Effector memory CD8-positive, alpha-beta T cell (primary cell): Measurements from ENCODE around the gene SLC5A8.

Experiments
- ATAC-seq: fragments of 150-1000 bp; cut with Tn5 transposase; replicated peaks from 2 replicates; pipeline ENCODE4 v1.10.0; 2021; ENCODE audit warnings: mild to moderate bottlenecking, moderate library complexity
- DNase-seq, 3 experiments: peaks; one replicate each; pipeline ENCODE4 v3.0.0; 2021
- H3K27ac Mint-ChIP-seq, 2 donors: one replicate each; pipeline ENCODE4 v1.8.0; 2022; ENCODE audit warnings: mild to moderate bottlenecking in 2 of 2, mixed read lengths in 2 of 2, moderate library complexity in 2 of 2
- H3K27me3 Mint-ChIP-seq, 2 donors: one replicate each; pipeline ENCODE4 v1.8.0; 2022; ENCODE audit warnings: mixed read lengths in 2 of 2
- H3K36me3 Mint-ChIP-seq: one replicate; pipeline ENCODE4 v1.8.0; 2022; ENCODE audit warnings: mild to moderate bottlenecking, moderate library complexity, mixed read lengths; ENCODE audit not compliant: insufficient read depth
- H3K4me1 Mint-ChIP-seq, 2 donors: one replicate each; pipeline ENCODE4 v1.8.0; 2022; ENCODE audit warnings: low read depth in 2 of 2, mixed read lengths in 2 of 2
- H3K4me3 Mint-ChIP-seq, 2 donors: one replicate each; pipeline ENCODE4 v1.8.0; 2022; ENCODE audit warnings: mild to moderate bottlenecking in 2 of 2, mixed read lengths in 2 of 2, moderate library complexity in 2 of 2
- H3K9me3 Mint-ChIP-seq, 2 donors: one replicate each; pipeline ENCODE4 v1.8.0; 2022; ENCODE audit warnings: mixed read lengths in 2 of 2

The SLC5A8 gene

DNA sequence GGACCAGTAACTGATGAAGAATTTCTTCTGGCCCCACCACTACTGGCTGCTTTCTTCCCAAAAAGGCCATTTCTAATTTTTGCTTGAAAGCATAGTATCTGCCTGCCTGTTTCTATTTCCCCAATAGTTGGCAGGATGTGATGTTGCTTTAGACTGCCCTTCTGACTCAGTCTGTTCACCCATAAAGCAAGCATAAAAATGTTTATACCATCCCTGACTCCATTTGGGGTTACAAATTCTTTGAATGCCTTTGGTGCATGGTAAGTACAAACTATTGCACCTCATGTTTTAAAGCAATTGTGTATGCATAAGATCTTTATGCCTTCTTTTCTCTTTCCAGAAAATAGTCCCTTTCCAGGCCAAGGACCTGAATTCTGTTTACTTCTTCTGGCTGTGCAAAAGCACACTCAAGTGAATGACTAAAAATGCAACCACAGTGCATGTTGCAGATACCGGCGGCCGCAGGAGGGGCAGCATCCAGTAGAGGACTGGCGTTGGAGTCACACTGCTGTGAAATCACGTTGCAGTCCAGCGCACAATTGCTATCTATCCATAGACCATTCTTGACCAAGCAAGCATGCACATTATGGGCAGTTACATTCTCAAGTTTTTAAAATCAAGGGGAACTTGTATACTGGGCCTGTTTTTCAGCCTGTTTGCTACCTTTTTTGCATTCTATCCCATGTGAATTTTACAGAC, 82.4 kb downstream of the SLC5A8 start:
- Mint-ChIP-seq H3K27me3 (peaks cover 0 to 9% of the 10 kb centered on the region in 2 donors), H3K9me3 (peaks cover 0 to 3% of the 10 kb centered on the region in 2 donors), H3K27ac (peak overlapping the region in 1 of 2 donors; percentile 65), H3K4me1 (no peaks in the 10 kb centered on the region), H3K36me3 (peaks cover 2% of the 10 kb centered on the region), H3K4me3 (no peak overlapping the region)
- DNase-seq (no peak), ATAC-seq (no peak)

DNA sequence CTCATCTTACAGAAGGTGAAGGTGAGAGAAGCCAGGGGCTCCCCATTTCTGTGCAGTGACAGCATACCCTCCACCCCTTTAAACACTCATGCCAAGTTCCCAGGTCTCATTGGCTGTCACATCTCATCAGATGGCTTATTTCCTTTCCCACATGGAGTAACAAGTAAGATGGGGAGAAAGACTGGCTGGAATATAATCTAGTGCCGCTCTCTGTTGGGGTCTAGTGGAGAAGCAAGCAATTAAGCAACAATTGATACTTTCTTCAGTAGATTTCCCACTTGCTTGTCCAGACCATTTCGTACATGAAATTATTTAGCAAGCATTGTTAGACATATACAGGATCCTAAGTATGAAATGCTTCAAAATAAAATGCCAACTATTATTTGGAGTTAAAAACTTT, 92.2 kb downstream of the SLC5A8 start:
- no peaks in the 10 kb centered on the region for H3K27me3 Mint-ChIP-seq
- ATAC-seq (no peak), DNase-seq (no peak)
- H3K36me3 Mint-ChIP-seq: no peaks in the 10 kb centered on the region
- peaks cover 3 to 9% of the 10 kb centered on the region in 2 donors for H3K9me3 Mint-ChIP-seq
- H3K4me3 Mint-ChIP-seq: no peak overlapping the region
- H3K4me1 Mint-ChIP-seq: no peaks in the 10 kb centered on the region
- H3K27ac Mint-ChIP-seq: no peak overlapping the region

DNA sequence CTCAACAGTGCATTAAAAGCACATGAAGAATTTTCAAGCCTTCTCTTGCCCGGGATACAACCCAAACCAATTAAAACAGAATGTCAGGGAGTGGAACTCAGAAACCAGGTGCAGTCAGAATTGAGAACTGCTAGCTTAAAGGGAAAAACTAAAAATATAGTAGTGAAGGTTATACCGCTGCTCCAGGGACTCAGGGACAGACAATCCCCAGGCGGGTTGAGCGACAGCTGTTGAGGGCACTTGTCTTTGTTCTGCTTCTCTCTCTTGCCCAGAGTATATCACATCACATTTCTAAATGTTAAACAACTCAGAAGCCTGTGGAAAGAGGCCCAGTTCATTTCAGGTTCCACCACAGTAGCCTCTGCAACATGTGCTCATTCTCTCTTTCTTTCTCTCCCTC, 93.1 kb downstream of the SLC5A8 start:
- Mint-ChIP-seq H3K27ac (no peak overlapping the region), H3K36me3 (no peaks in the 10 kb centered on the region), H3K4me3 (no peak overlapping the region), H3K4me1 (no peaks in the 10 kb centered on the region), H3K9me3 (peaks cover 3 to 9% of the 10 kb centered on the region in 2 donors), H3K27me3 (no peaks in the 10 kb centered on the region)
- DNase-seq (no peak), ATAC-seq (no peak)

DNA sequence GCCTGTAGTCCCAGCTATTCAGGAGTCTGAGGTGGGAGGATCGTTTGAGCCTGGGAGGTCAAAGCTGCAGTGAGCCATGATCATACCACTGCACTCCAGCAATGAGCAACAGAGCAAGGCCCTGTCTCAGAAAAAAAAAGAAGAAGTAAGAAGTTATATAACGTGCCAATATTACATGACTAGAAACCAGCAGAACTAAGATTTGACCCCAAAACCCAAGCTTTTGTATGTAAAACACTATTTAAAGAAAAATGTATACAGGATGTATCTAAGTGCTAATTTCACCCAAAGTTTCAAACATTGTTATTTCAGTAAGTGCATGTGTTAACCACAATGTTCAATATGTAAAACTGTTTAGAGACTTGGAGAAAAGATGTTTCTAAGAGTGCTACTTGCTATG, 94.7 kb downstream of the SLC5A8 start:
- Mint-ChIP-seq H3K27me3 (no peaks in the 10 kb centered on the region), H3K4me1 (no peaks in the 10 kb centered on the region), H3K36me3 (no peaks in the 10 kb centered on the region), H3K9me3 (peaks cover 0 to 3% of the 10 kb centered on the region in 2 donors), H3K4me3 (no peak overlapping the region), H3K27ac (no peak overlapping the region)
- DNase-seq: no peak
- ATAC-seq: no peak

DNA sequence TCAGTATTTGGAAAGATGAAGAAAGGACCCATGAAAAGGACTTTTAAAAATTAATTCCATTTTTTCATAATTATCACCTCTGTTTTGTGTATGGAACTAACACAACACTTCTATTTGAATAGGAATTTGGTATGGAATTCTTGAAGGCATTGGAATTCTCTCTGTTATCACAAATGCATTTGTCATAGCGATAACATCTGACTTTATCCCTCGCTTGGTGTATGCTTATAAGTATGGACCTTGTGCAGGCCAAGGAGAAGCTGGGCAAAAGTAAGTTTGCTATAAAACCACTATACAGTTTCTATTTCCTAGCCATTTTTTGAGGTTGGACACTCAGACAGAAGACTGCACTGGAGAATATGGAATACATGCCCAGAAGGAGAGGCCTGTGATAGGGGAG, 98.6 kb downstream of the SLC5A8 start:
- no peak for ATAC-seq
- DNase-seq: no peak
- Mint-ChIP-seq H3K4me1 (no peaks in the 10 kb centered on the region), H3K9me3 (peaks cover 0 to 6% of the 10 kb centered on the region in 2 donors), H3K4me3 (no peak overlapping the region), H3K27ac (no peak overlapping the region), H3K36me3 (no peaks in the 10 kb centered on the region), H3K27me3 (no peaks in the 10 kb centered on the region)

DNA sequence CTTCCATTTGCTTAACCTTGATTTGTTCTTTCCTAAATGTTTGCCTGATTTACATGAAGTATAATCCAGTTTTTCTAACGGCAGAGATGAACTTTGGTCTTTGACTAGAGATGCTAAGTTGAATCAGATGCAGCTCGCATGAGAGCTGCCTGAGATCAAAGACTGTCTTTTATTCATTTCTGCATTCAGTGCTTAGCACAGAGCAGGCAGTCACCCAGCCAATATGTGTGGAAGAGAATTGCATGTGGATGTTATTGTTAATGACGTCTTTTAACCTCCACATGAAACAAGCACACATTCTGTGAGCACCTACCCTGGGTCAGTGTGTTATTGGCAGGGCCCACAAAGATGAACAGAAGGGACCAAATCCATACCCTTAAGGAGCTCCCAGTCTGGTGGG, 99.2 kb downstream of the SLC5A8 start:
- ATAC-seq (no peak), DNase-seq (no peak)
- Mint-ChIP-seq H3K27ac (no peak overlapping the region), H3K36me3 (no peaks in the 10 kb centered on the region), H3K4me3 (no peak overlapping the region), H3K9me3 (peaks cover 0 to 4% of the 10 kb centered on the region in 2 donors), H3K4me1 (no peaks in the 10 kb centered on the region), H3K27me3 (no peaks in the 10 kb centered on the region)

DNA sequence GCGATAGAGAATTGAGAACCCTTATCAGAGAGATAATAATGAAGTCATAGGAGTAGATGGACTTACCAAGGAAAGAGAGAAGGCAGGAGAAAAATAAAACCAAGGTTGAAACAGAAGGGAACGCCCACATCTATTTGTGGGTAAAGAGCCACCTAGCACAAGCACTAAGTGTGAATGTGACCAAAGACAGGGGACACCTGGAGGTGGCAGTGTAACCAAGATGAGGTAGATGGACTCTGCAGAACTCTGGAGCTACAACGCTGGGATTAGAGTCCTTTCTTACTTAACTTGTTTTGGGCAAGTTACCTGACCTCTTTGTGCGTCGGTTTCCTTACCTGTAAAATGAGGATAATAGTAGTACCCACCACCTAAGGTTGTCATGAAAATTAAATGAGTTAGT, 101.9 kb downstream of the SLC5A8 start:
- no peak overlapping the region for H3K4me3 Mint-ChIP-seq
- no peak overlapping the region for H3K27ac Mint-ChIP-seq
- H3K4me1 Mint-ChIP-seq: no peaks in the 10 kb centered on the region
- H3K27me3 Mint-ChIP-seq: no peaks in the 10 kb centered on the region
- peaks cover 0 to 3% of the 10 kb centered on the region in 2 donors for H3K9me3 Mint-ChIP-seq
- DNase-seq (no peak), ATAC-seq (no peak)
- H3K36me3 Mint-ChIP-seq: no peaks in the 10 kb centered on the region

DNA sequence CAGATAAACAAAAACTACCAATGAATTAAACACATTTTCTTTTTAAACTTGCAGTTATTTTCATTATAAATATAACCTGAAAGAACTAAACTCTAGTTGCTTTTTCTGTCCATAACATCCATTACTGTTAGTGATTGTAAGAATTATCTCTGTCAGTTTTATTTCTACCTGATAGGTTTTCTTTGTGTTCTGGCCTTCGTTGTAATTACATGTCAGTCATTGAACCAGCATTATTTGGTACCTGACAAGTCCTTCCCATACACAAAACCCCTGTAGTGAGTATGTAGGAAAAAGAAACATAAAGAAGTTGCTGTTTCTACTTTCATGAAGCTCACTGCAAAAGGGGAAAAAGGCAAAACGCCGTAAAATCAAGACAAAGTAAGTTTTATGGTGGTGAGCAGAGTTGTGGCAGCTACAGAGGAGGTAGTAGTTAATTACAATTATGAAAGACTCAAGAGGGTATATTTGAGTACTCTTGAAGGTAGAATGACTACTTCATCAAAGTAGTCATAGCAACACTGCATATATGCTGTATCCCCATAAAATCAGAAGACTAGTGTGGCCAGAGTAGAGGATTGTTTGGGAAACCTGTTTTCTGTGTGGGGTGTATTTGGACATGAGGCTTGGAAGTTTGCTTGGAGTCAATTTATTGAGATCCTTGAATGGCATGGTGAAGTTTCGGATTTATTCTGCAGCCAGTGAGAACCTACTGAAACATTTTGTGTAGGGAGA, 102.8 kb downstream of the SLC5A8 start:
- Mint-ChIP-seq H3K4me1 (no peaks in the 10 kb centered on the region), H3K27me3 (no peaks in the 10 kb centered on the region)

More for the DNA sequence above, 102.8 kb downstream of the SLC5A8 start:
- Mint-ChIP-seq H3K9me3 (peaks cover 0 to 3% of the 10 kb centered on the region in 2 donors), H3K36me3 (no peaks in the 10 kb centered on the region), H3K27ac (no peak overlapping the region), H3K4me3 (no peak overlapping the region)
- no peak for ATAC-seq
- DNase-seq: no peak
